Measurements from ENCODE around the gene PRMT7.
A peak's percentile ranks its signal among the peaks of the same experiment; 100 is the strongest.

The PRMT7 gene

DNA sequence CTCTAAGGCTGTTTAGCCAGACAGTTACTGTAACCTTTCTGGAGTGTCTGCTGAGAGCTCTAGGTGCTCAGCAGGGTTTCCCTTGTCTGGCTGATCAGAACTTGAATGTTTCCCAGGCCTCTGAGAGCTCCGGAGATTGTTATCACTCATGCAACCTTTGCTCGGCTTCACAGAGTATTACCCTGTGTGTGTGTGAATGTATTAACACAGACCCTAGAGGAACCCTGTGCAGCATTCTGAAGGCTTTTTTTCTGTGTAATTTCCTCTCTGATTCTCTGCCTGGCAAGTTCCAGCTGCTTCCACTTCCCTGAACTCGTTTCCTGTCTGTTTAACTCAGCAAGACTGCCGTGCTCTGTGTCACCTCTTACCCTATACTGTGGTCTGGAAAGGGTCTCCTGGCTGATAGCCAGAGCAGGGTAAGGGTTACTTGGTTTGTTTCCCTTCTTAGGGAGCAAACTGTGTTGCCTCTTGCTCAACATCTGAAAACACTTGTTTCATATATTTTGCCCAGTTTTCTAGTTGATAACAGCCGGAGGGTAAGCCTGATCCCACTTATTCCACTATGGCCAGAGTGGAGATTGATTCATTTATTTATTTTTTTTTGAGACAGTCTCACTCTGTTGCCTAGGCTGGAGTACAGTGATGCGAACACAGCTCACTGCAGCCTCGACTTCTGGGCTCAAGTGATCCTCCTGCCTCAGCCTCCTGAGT lies 21.7 kb downstream of the PRMT7 start:
- 18% methylated on average over 5 of the region's 7 CpGs for WGBS (ENCODE audit: insufficient coverage)
- peak overlapping the region in 3 of 7 experiments; percentile 26 to 43 (median 42) for H3K4me3 ChIP-seq (ENCODE audit: control insufficient read depth in 1 of 7, extremely low read depth in 1 of 7, insufficient read depth in 4 of 7, low read depth in 2 of 7, low read length in 6 of 7)
- H3K36me3 ChIP-seq (ENCODE audit: control insufficient read depth in 4 of 4, insufficient read depth in 4 of 4, low read length in 3 of 4), result peaks cover 6 to 37% (median 17%) of the 10 kb centered on the region in 4 experiments
- CTCF ChIA-PET, result interaction anchor here (0.8 to 4.0 kb wide), 7 partner anchors 18 to 91 kb away, joined by 3 to 26 read pairs (median 4); partner anchors contain the start of gene SLC7A6
- no peaks in the 10 kb centered on the region for H3K9me3 ChIP-seq (ENCODE audit: control extremely low read depth in 1 of 5, control insufficient read depth in 4 of 5, insufficient read depth in 2 of 5, low read depth in 1 of 5, low read length in 4 of 5)
- POLR2A ChIA-PET, result interaction anchor here (0.7 to 1.5 kb wide), 3 partner anchors 48 to 348 kb away, joined by 3 to 4 read pairs (median 4); partner anchors contain the start of gene PLA2G15
- peaks cover 5 to 41% (median 25%) of the 10 kb centered on the region in 4 experiments for H3K4me1 ChIP-seq (ENCODE audit: control extremely low read depth in 1 of 4, control insufficient read depth in 4 of 4, insufficient read depth in 4 of 4, low read length in 3 of 4)
- peak; percentile 73 to 94 (median 92) for DNase-seq
- peak overlapping the region in 1 of 2 experiments; percentile 40 for H3K27ac ChIP-seq (ENCODE audit: insufficient read depth in 1 of 2, low read depth in 1 of 2, low read length in 2 of 2, poor library complexity in 1 of 2, severe bottlenecking in 2 of 2)
- H3K27me3 ChIP-seq (replicated peaks in 2 of 5; ENCODE audit: control insufficient read depth in 4 of 5, insufficient read depth in 5 of 5, low read length in 4 of 5), result no peaks in the 10 kb centered on the region

DNA sequence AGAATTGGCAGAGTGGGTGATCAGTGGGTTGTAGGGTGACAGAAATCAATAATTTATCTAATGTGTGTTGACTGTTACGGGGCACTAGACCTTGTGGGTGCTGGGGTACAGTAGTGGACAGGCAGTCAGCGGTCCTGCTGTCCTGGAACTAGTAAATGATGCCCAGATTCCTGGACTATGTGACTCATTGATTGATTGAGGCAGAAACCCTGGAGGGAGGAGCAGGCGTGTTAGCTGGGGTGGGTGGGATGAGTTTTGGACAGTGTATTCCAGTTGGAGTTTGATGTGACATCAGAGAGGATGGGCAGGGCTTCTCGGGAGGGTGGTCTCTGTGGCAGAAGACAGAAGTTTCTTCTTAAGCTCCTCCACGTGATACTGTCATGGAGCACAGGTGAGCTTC lies 24.4 kb downstream of the PRMT7 start:
- peaks cover 5 to 37% (median 24%) of the 10 kb centered on the region in 4 experiments for H3K4me1 ChIP-seq (ENCODE audit: control extremely low read depth in 1 of 4, control insufficient read depth in 4 of 4, insufficient read depth in 4 of 4, low read length in 3 of 4)
- no peak overlapping the region for H3K4me3 ChIP-seq (ENCODE audit: control insufficient read depth in 1 of 7, extremely low read depth in 1 of 7, insufficient read depth in 4 of 7, low read depth in 2 of 7, low read length in 6 of 7)
- POLR2A ChIA-PET, result no interaction called here
- WGBS (ENCODE audit: insufficient coverage), result 100% methylated on average over 3 of the region's 5 CpGs
- CTCF ChIA-PET, result interaction anchor here (0.8 to 4.0 kb wide), 5 partner anchors 34 to 82 kb away, joined by 3 to 26 read pairs (median 3); partner anchors contain the start of gene SLC7A6
- H3K27ac ChIP-seq (ENCODE audit: insufficient read depth in 1 of 2, low read depth in 1 of 2, low read length in 2 of 2, poor library complexity in 1 of 2, severe bottlenecking in 2 of 2), result no peak overlapping the region
- peaks cover 10 to 51% (median 38%) of the 10 kb centered on the region in 4 experiments for H3K36me3 ChIP-seq (ENCODE audit: control insufficient read depth in 4 of 4, insufficient read depth in 4 of 4, low read length in 3 of 4)
- H3K27me3 ChIP-seq (replicated peaks in 2 of 5; ENCODE audit: control insufficient read depth in 4 of 5, insufficient read depth in 5 of 5, low read length in 4 of 5), result no peaks in the 10 kb centered on the region
- no peak for DNase-seq
- no peaks in the 10 kb centered on the region for H3K9me3 ChIP-seq (ENCODE audit: control extremely low read depth in 1 of 5, control insufficient read depth in 4 of 5, insufficient read depth in 2 of 5, low read depth in 1 of 5, low read length in 4 of 5)

DNA sequence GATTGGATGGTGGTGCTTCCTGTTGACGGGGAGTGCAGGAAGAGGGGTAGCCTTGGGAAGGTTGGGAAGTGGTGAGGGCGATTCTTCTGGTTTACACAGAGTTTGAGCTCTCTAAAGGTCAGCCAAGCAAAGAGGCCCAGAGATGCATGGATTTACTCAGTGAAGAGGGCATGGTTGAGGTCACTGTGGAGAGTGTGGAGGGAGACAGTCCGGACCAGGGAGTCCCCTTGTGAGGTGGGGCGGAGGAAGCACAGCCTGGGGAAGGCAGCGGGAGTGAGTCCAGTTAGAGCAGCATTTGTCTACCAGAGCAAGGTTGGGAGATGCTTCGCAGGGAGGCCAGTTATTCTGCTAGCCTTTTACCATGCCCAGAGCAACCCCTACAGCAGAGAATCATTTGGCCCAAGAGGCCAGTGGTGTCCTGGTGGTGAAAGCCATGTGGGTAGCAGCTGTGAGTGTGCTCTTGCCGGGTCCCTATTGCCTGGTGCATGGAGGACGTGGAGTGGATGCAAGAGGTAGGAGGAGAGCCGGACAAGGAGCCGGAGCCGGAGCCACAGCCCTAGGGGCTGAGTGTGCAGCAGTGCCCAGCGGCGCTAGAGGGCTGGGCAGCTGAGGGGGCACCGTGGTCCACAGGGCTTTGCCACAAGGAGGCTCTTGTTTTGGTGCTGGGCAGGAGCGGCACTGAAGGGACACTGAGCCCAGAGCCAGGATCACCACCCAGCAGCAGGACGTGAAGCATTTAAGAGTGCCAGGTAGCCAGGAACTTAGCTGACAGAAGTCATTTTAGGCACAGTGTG lies 27.7 kb downstream of the PRMT7 start:
- H3K27me3 ChIP-seq (replicated peaks in 2 of 5; ENCODE audit: control insufficient read depth in 4 of 5, insufficient read depth in 5 of 5, low read length in 4 of 5), result no peaks in the 10 kb centered on the region
- peaks cover 24 to 80% (median 60%) of the 10 kb centered on the region in 4 experiments for H3K36me3 ChIP-seq (ENCODE audit: control insufficient read depth in 4 of 4, insufficient read depth in 4 of 4, low read length in 3 of 4)
- POLR2A ChIA-PET, result no interaction called here

DNA sequence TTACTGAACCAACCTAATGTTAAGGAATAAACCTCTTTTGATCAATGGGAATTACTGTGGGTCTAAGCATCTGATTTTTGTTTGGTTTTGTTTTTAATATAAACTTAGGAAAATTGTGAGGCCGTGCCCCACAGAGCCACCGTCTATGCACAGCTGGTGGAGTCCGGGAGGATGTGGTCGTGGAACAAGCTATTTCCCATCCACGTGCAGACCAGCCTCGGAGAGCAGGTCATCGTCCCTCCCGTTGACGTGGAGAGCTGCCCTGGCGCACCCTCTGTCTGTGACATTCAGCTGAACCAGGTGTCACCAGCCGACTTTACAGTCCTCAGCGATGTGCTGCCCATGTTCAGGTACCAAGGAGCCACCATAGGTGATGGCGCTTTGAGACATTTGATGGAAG lies 28.4 kb downstream of the PRMT7 start:
- H3K9me3 ChIP-seq (ENCODE audit: control extremely low read depth in 1 of 5, control insufficient read depth in 4 of 5, insufficient read depth in 2 of 5, low read depth in 1 of 5, low read length in 4 of 5), result no peaks in the 10 kb centered on the region
- H3K4me1 ChIP-seq (ENCODE audit: control extremely low read depth in 1 of 4, control insufficient read depth in 4 of 4, insufficient read depth in 4 of 4, low read length in 3 of 4), result peaks cover 0 to 3% (median 0%) of the 10 kb centered on the region in 4 experiments
- DNase-seq, result no peak
- peaks cover 24 to 85% (median 63%) of the 10 kb centered on the region in 4 experiments for H3K36me3 ChIP-seq (ENCODE audit: control insufficient read depth in 4 of 4, insufficient read depth in 4 of 4, low read length in 3 of 4)
- POLR2A ChIA-PET, result no interaction called here
- WGBS (ENCODE audit: insufficient coverage), result 93% methylated on average over 12 of the region's 13 CpGs
- no peak overlapping the region for H3K27ac ChIP-seq (ENCODE audit: insufficient read depth in 1 of 2, low read depth in 1 of 2, low read length in 2 of 2, poor library complexity in 1 of 2, severe bottlenecking in 2 of 2)
- H3K4me3 ChIP-seq (ENCODE audit: control insufficient read depth in 1 of 7, extremely low read depth in 1 of 7, insufficient read depth in 4 of 7, low read depth in 2 of 7, low read length in 6 of 7), result no peak overlapping the region
- CTCF ChIA-PET, result interaction anchor here (1.0 to 2.0 kb wide), 4 partner anchors 10 to 78 kb away, joined by 3 to 8 read pairs (median 5); no protein-coding TSS in a partner anchor
- no peaks in the 10 kb centered on the region for H3K27me3 ChIP-seq (replicated peaks in 2 of 5; ENCODE audit: control insufficient read depth in 4 of 5, insufficient read depth in 5 of 5, low read length in 4 of 5)

More for the DNA sequence above, 27.7 kb downstream of the PRMT7 start:
- no peak for DNase-seq
- Histone ChIP-seq H3K9me3 (ENCODE audit: control extremely low read depth in 1 of 5, control insufficient read depth in 4 of 5, insufficient read depth in 2 of 5, low read depth in 1 of 5, low read length in 4 of 5) (no peaks in the 10 kb centered on the region), H3K27ac (ENCODE audit: insufficient read depth in 1 of 2, low read depth in 1 of 2, low read length in 2 of 2, poor library complexity in 1 of 2, severe bottlenecking in 2 of 2) (no peak overlapping the region), H3K4me1 (ENCODE audit: control extremely low read depth in 1 of 4, control insufficient read depth in 4 of 4, insufficient read depth in 4 of 4, low read length in 3 of 4) (peaks cover 0 to 10% (median under 1%) of the 10 kb centered on the region in 4 experiments), H3K4me3 (ENCODE audit: control insufficient read depth in 1 of 7, extremely low read depth in 1 of 7, insufficient read depth in 4 of 7, low read depth in 2 of 7, low read length in 6 of 7) (no peak overlapping the region)
- WGBS (ENCODE audit: insufficient coverage), result 92% methylated on average over 13 of the region's 16 CpGs
- CTCF ChIA-PET, result interaction anchor here (1.1 to 1.7 kb wide), 2 partner anchors 77 to 80 kb away, joined by 4 to 6 read pairs; no protein-coding TSS in a partner anchor

DNA sequence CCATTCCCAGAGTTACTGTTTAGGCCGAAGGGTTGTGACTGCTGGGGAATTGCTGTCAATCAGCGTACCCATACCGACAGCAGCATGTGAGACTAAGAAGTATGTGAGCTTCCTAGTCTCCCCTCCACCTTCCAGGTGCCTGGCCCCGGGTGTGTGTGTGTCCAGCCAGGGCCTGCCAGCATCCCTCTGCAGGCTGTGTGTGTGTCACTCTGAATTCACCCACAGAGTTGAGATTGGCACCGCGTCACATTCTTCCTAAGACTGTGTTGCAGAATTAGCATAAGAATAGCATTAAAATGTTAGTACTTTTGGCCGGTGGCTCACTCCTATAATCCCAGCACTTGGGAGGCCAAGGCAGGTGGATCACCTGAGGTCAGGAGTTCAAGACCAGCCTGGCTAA lies 31.8 kb downstream of the PRMT7 start:
- DNase-seq, result no peak
- no peak overlapping the region for H3K27ac ChIP-seq (ENCODE audit: insufficient read depth in 1 of 2, low read depth in 1 of 2, low read length in 2 of 2, poor library complexity in 1 of 2, severe bottlenecking in 2 of 2)
- CTCF ChIA-PET, result no interaction called here
- H3K27me3 ChIP-seq (replicated peaks in 2 of 5; ENCODE audit: control insufficient read depth in 4 of 5, insufficient read depth in 5 of 5, low read length in 4 of 5), result no peaks in the 10 kb centered on the region
- peaks cover 0 to 3% (median under 1%) of the 10 kb centered on the region in 4 experiments for H3K4me1 ChIP-seq (ENCODE audit: control extremely low read depth in 1 of 4, control insufficient read depth in 4 of 4, insufficient read depth in 4 of 4, low read length in 3 of 4)
- WGBS (ENCODE audit: insufficient coverage), result 96% methylated on average over 7 of the region's 7 CpGs
- H3K4me3 ChIP-seq (ENCODE audit: control insufficient read depth in 1 of 7, extremely low read depth in 1 of 7, insufficient read depth in 4 of 7, low read depth in 2 of 7, low read length in 6 of 7), result no peak overlapping the region
- H3K9me3 ChIP-seq (ENCODE audit: control extremely low read depth in 1 of 5, control insufficient read depth in 4 of 5, insufficient read depth in 2 of 5, low read depth in 1 of 5, low read length in 4 of 5), result no peaks in the 10 kb centered on the region
- peaks cover 22 to 92% (median 77%) of the 10 kb centered on the region in 4 experiments for H3K36me3 ChIP-seq (ENCODE audit: control insufficient read depth in 4 of 4, insufficient read depth in 4 of 4, low read length in 3 of 4)
- POLR2A ChIA-PET, result no interaction called here

DNA sequence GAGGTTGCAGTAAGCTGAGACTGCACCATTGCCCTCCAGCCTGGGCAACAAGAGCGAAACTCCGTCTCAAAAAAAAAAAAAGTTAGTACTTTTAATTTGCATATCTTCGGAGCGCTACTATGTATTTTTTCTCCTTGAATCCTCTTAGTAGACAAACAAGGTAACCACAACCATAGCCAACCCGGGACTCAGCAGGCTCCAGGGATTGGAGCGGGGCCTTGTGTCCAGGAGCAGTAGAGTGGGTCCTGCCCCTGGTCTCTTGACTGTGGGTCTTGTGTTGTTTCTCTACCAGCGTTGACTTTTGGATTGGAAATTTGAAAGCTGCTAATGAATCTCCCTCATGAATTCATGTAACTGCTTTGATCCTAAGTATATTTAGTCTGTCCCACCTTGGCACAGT lies 32.3 kb downstream of the PRMT7 start:
- Histone ChIP-seq H3K27ac (ENCODE audit: insufficient read depth in 1 of 2, low read depth in 1 of 2, low read length in 2 of 2, poor library complexity in 1 of 2, severe bottlenecking in 2 of 2) (no peak overlapping the region), H3K36me3 (ENCODE audit: control insufficient read depth in 4 of 4, insufficient read depth in 4 of 4, low read length in 3 of 4) (peaks cover 22 to 92% (median 77%) of the 10 kb centered on the region in 4 experiments), H3K9me3 (ENCODE audit: control extremely low read depth in 1 of 5, control insufficient read depth in 4 of 5, insufficient read depth in 2 of 5, low read depth in 1 of 5, low read length in 4 of 5) (no peaks in the 10 kb centered on the region), H3K27me3 (replicated peaks in 2 of 5; ENCODE audit: control insufficient read depth in 4 of 5, insufficient read depth in 5 of 5, low read length in 4 of 5) (no peaks in the 10 kb centered on the region), H3K4me3 (ENCODE audit: control insufficient read depth in 1 of 7, extremely low read depth in 1 of 7, insufficient read depth in 4 of 7, low read depth in 2 of 7, low read length in 6 of 7) (no peak overlapping the region), H3K4me1 (ENCODE audit: control extremely low read depth in 1 of 4, control insufficient read depth in 4 of 4, insufficient read depth in 4 of 4, low read length in 3 of 4) (peaks cover 0 to 3% (median under 1%) of the 10 kb centered on the region in 4 experiments)
- no peak for DNase-seq
- ChIA-PET POLR2A (no interaction called here), CTCF (interaction anchor here (1.5 kb wide), 1 partner anchor 82 kb away, joined by 3 read pairs; no protein-coding TSS in a partner anchor)
- 90% methylated on average over 3 of the region's 7 CpGs for WGBS (ENCODE audit: insufficient coverage)
